HUDEP-2 (cell line): ENCODE data around the gene FYTTD1.
A peak's percentile ranks its signal among the peaks of the same experiment; 100 is the strongest.
"Not testable (repeated sequence)": the region's sequence is repeated elsewhere in the genome, so short reads cannot be mapped to it uniquely, and the experiment has no call there.

ENCODE experiments used
- DNase-seq, 76 experiments: peaks; one replicate each; lab custom pipeline; 2025; ENCODE audit not compliant: unreplicated experiment in 76 of 76; lab: John Stamatoyannopoulos, UW

FYTTD1 gene, protein sequence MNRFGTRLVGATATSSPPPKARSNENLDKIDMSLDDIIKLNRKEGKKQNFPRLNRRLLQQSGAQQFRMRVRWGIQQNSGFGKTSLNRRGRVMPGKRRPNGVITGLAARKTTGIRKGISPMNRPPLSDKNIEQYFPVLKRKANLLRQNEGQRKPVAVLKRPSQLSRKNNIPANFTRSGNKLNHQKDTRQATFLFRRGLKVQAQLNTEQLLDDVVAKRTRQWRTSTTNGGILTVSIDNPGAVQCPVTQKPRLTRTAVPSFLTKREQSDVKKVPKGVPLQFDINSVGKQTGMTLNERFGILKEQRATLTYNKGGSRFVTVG

DNA sequence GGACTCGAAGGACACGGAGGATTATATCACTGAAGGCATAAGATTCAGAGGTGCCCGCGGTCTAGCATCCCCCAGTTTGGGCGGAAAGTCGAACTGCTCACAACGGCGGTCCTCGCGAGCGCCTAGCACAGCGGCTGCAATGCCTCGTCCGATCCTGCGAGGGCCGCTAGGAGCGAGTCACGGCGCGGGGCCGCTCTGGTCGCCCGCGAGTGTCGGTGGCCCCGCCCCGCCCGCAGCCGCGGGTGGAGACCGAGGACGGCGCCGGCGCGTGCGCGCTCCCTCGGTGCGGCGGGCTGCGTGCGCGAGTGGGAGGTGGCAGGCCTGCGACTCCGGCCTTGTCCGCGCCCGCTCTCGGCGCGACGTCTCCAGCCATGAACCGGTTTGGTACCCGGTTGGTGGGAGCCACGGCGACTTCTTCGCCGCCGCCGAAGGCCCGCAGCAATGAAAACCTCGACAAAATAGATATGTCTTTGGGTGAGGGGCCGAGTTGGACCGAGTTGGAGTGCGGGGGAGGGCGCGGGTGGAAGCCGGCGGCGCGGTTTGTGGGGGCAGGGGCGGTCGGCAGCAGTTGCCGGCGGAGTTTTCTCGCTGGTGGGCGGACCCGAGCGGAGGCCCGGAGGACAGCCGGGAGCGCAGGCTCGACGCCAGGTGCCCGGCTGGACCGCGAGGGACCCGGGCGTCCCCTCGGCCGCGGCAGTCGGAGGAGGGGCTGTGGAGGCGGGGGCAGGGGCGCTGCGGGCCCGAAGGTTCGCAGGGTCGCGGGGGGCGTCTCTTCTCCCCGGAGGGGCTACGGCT lies at the start of gene FYTTD1:
Gene FYTTD1, plus strand, starts transcription at position 283 of the 795 bp plus-strand sequence. Its CDS starts 89 bp downstream, at position 372.
- DNase-seq, result peak in 71 of 76 experiments; percentile 10 to 85 (median 67)

GRCh38 chr3:197700095-197700494 lies 49.6 kb upstream of the FYTTD1 start:
- DNase-seq, result no peak

- no peak for DNase-seq
Observed at GRCh38 chr3:197701841-197702240, 47.8 kb upstream of the FYTTD1 start.

DNA sequence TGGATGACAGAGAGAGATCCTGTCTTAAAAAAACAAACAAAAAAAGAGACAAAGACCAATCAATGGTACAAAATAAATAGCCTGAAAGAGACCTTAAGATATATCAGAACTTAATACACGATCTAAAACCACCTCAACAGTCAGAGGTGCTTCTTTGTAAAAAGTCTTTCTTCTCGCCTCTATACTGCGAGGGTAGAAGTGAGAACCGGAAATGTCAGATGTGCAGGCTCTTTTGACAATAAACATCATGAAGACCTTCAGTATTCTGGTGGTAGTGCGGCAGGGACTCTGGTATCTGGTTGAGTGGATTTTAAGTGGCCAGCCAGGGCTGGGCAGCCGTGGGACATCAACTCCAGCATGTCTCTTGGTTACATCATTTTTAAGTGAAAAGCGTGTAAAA lies 43.0 kb upstream of the FYTTD1 start:
- DNase-seq, result no peak

DNA sequence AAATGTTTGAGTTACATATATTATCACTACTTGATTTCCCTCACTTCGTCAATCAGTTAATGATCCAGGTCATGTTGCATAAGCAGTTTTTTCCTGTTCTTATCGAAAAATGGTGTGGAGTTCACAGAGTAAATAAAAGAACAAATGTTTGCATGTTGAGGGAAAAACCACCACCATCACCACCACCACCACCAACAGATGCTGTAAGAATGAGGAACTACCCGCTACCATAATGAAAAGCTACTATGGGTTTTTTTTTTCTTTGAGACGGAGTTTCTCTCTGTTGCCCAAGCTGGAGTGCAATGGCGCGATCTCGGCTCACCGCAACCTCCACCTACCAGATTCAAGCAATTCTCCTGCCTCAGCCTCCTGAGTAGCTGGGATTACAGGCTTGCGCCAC lies 40.5 kb upstream of the FYTTD1 start:
- no peak for DNase-seq

DNA sequence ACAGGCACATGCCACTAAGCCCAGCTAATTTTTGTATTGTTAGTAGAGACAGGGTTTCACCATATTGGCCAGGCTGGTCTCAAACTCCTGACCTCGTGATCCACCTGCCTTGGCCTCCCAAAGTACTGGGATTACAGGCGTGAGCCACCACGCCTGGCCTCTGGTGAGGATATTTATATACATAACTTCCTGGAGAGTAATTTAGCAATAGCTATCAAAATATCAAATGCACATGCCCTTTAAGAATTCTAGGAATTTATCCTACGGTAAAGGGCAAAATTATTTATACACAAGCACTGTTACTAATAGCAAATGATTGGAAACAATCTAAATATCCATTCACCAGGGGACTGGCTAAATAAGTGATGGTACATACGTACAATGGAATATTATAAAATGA lies 38.7 kb upstream of the FYTTD1 start:
- DNase-seq, result not testable (repeated sequence)

DNA sequence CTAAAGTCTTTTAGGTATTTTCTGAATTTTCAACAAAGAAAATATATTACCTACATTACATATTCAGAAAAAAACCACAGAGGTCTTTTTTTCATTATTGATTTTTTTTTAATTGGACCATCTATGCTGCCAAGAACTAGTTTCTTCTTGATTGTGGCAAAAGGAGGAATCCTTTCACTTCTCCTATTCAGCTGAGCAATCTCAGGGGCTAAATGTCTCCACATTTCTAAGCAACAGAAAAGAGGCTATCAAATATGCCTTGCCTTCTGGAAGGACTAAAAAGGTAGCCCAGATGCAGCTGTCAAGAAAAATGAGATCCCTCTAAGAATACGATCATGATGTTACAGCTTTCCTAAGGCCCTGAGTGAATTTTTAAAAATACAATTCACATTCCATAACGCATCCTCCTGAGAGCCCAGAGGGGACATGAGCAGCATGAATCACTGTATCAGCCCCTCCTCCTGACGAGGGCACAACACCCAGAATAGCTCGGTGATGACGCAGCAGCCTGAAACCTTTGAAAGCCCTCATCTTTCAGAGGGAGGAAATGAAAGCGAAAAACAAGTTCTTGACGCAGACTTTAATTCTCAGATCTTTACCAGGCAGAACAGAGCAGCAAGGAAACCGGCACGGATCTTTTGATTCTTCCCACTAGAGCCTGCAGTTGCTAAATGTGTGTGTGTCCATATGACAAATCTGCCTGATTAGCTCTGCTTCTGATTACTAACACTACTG lies 37.5 kb upstream of the FYTTD1 start:
- peak in 12 of 76 experiments; percentile 2 to 31 (median 12) for DNase-seq

DNA sequence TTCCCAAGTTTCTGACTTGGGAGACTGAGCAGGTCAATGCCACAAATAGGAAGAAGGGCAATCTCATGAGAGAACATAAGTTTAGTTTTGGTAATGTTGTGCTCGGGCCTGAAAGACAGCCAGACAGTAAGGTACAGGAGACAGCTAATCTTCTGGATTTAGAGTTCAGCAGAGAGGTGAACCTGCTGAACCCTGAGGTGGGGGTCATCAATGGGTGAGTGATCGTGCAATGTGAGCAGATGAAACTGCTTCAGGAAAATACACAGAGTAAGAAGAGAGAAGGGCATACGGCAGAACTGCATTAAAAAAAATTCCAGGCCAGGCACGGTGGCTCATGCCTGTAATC lies 36.2 kb upstream of the FYTTD1 start:
- DNase-seq, result no peak

DNA sequence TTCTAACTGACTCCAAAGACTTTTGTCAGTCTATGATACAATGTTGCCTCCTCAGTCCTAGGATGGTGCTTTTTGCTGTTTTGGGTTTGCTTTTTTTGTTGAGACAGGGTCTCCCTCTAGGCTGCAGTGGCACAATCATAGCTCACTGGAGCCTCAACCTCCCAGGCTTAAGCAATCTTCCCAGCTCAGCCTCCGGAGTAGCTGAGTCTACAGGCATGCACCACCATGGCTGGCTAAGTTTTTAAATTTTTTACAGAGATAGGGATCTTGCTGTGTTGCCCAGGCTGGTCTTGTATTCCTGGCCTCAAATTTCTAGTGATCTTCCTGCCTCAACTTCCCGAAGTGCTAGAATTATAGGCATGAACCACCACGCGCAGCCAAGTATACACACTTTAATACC lies 35.4 kb upstream of the FYTTD1 start:
- no peak for DNase-seq

DNA sequence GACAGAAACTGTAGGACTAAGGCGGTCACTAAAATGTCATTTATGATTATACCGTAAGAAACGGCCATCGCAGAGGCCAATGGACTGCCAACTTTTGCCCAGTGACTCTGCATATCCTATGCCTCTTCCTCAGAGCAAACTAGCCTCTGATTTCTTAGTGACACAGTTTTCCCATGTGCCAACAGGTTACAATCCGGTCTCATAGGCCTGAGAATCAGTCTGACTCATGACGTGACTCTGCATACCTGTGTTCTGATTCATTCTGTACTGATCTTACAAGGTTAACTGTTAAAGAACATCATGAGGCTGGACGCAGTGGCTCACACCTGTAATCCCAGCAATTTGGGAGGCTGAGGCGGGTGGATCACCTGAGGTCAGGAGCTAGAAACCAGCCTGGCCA lies 30.8 kb upstream of the FYTTD1 start:
- DNase-seq, result no peak

GRCh38 chr3:197720694-197721093 lies 29.0 kb upstream of the FYTTD1 start:
- DNase-seq, result no peak

DNA sequence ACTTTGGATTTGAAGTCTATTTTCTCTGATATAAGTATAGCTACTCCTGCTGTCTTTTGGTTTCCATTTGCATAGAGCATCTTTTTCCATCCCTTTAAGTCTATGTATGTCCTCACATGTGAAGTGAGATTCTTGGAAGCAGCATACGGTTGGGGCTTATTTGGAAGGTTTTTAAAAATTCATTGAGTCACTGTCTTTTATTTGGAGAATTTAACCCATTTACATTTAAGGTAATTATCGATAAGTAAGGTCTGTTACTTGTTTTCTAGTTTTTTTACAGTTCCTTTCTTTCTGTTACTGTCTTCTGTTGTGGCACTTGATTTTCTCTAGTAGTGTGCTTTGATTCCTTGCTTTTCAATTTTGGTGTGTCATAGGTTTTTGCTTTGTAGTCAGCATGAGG lies 26.9 kb upstream of the FYTTD1 start:
- no peak for DNase-seq

- DNase-seq, result not testable (repeated sequence)
Observed at GRCh38 chr3:197727878-197728277, 21.8 kb upstream of the FYTTD1 start.

DNA sequence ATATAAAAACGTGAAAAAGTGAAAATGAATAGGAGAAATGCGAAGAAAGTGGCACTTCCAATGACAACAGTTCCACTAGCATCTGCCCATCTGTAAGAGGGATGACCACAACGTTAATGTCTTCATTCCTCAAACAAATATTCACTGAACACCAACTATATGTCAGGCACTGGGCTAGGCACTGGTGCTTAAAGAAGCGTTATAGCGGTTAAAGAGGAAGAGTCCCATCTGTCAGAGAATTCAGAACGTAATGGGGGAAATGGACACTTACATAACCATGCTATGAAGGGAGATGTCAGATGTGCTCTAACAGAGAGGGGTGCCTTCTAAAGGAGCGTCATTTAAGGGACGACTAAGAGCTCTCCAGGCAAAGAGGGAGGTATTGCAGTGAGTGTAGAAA lies 21.2 kb upstream of the FYTTD1 start:
- no peak for DNase-seq

DNA sequence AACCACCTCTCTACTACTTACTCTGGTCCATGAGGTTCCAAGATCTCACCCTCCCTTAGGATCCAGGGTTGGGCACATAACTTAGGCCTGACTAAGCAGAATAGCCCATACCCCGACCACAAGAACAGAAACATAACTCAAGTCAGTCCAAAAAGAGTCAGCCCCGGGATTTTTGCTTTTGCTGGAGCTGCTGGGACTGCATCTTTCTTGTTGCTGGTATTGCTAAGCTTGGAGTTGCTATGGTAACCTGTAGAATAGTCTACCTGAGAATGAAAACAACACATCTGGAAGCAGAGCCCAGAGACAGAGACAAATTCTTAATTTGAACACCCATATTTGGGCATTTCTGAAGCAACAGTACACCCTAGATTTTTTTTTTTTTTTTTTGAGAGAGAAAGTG lies 19.5 kb upstream of the FYTTD1 start:
- peak in 2 of 76 experiments; percentile 7 to 13 for DNase-seq

GRCh38 chr3:197730770-197731169 lies 18.9 kb upstream of the FYTTD1 start:
- DNase-seq, result not testable (repeated sequence)

DNA sequence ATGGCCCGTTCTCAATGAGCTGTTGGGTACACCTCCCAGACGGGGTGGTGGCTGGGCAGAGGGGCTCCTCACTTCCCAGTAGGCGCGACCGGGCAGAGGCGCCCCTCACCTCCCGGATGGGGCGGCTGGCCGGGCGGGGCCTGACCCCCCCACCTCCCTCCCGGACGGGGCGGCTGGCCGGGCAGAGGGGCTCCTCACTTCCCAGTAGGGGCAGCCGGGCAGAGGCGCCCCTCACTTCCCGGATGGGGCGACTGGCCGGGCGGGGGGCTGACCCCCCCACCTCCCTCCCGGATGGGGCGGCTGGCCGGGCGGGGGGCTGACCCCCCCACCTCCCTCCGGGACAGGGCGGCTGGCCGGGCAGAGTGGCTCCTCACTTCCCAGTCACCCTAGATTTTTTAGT lies 18.2 kb upstream of the FYTTD1 start:
- not testable (repeated sequence) for DNase-seq

GRCh38 chr3:197733042-197733441 lies 16.6 kb upstream of the FYTTD1 start:
- DNase-seq, result no peak

- no peak for DNase-seq
Observed at GRCh38 chr3:197734667-197735318, 14.9 kb upstream of the FYTTD1 start.

DNA sequence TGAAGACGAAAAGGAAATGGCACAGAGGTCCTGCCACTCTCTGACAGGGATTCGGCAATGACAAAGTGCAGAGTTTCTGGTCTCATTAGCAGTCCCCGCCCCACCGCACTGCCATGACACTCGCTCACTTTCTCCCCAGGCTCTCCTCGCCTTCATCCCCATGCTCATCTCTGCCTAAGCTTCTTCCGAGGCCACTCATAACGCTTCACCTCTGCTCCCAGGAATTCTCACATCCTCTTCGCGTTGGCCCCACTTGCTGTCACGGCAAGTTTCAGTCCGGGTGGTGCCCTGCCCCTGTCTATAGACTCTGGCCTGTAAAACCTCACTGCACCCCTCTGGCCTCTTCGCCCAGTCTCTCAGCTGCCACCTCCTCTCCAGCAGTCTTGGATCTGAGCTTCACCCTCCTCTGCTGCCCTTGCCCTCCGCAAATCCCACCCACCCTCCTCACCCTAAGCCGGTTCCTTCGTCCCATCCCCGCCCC lies 13.6 kb upstream of the FYTTD1 start:
- DNase-seq, result peak in 13 of 76 experiments; percentile 4 to 40 (median 17)
